GM13977 (cell line): ENCODE results near the gene GRIA4.

Experiments used
- DNase-seq: peaks from one replicate; pipeline ENCODE4 v3.0.0; 2012; ENCODE audit warnings: low spot score
- CTCF ChIP-seq: IDR thresholded peaks from 2 replicates; pipeline ENCODE4 v1.5.1; 2012; ENCODE audit warnings: mild to moderate bottlenecking, control low read depth; ENCODE audit not compliant: insufficient read depth; ENCODE audit errors: extremely low read depth, missing control alignments
- in situ Hi-C: fragments of 300-500 bp; cut with MboI; formaldehyde crosslinking; loops from one replicate; pipeline ENCODE4 v1.12.0; 2022; ENCODE audit warnings: low sequenced_read_pairs, low pct_unique_long_range_greater_than_20kb, mixed read lengths, inconsistent platforms; ENCODE audit not compliant: unreplicated experiment

GRIA4 gene

GRCh38 chr11:105673089-105673488 is 63.2 kb downstream of the GRIA4 start:
- in situ Hi-C loops = no loop called here
- no peak for DNase-seq
- no peak for TF ChIP-seq CTCF

- in situ Hi-C loops = no loop called here
- TF ChIP-seq CTCF = no peak
- DNase-seq = no peak
Measured at GRCh38 chr11:105689631-105690030, 79.8 kb downstream of the GRIA4 start.

GRCh38 chr11:105690467-105690866 is 80.6 kb downstream of the GRIA4 start:
- DNase-seq = no peak
- no peak for TF ChIP-seq CTCF
- in situ Hi-C loops = no loop called here

- in situ Hi-C loops = no loop called here
- DNase-seq = no peak
- TF ChIP-seq CTCF = no peak
Measured at GRCh38 chr11:105693075-105693759, 83.3 kb downstream of the GRIA4 start.

GRCh38 chr11:105696000-105696399 is 86.1 kb downstream of the GRIA4 start:
- in situ Hi-C loops = no loop called here
- no peak for TF ChIP-seq CTCF
- DNase-seq = no peak

GRCh38 chr11:105697291-105697690 is 87.4 kb downstream of the GRIA4 start:
- TF ChIP-seq CTCF = no peak
- in situ Hi-C loops = no loop called here
- no peak for DNase-seq
